ENCODE results near the gene CST8.
"Not testable (repeated sequence)": the region's sequence is repeated elsewhere in the genome, so short reads cannot be mapped to it uniquely, and the experiment has no call there.

DNA sequence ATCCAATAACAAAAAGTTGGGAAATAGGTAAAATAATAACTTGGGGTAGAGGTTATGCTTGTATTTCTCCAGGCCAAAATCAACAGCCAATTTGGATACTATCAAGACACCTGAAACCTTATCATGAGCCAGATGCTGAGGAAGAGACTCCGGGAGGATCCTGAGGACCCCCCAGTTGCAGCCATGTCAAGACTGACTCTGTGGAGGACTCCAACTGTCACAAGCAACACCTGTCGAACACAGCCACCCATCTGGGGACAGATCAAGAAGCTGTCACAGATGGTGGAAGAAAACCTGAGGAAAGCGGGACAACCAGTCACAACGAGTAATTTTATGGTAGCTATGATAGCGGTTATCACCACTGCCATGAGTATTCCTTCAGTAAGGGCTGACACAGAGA is 18.6 kb upstream of the CST8 start:
- TF ChIP-seq, protein P1, sequence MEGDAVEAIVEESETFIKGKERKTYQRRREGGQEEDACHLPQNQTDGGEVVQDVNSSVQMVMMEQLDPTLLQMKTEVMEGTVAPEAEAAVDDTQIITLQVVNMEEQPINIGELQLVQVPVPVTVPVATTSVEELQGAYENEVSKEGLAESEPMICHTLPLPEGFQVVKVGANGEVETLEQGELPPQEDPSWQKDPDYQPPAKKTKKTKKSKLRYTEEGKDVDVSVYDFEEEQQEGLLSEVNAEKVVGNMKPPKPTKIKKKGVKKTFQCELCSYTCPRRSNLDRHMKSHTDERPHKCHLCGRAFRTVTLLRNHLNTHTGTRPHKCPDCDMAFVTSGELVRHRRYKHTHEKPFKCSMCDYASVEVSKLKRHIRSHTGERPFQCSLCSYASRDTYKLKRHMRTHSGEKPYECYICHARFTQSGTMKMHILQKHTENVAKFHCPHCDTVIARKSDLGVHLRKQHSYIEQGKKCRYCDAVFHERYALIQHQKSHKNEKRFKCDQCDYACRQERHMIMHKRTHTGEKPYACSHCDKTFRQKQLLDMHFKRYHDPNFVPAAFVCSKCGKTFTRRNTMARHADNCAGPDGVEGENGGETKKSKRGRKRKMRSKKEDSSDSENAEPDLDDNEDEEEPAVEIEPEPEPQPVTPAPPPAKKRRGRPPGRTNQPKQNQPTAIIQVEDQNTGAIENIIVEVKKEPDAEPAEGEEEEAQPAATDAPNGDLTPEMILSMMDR (IDR thresholded peaks at IDR 0.05) = not testable (repeated sequence)
- not testable (repeated sequence) for TF ChIP-seq ZNF302 (CRISPR knock-in tag; IDR thresholded peaks at IDR 0.05)
- TF ChIP-seq, protein P2, sequence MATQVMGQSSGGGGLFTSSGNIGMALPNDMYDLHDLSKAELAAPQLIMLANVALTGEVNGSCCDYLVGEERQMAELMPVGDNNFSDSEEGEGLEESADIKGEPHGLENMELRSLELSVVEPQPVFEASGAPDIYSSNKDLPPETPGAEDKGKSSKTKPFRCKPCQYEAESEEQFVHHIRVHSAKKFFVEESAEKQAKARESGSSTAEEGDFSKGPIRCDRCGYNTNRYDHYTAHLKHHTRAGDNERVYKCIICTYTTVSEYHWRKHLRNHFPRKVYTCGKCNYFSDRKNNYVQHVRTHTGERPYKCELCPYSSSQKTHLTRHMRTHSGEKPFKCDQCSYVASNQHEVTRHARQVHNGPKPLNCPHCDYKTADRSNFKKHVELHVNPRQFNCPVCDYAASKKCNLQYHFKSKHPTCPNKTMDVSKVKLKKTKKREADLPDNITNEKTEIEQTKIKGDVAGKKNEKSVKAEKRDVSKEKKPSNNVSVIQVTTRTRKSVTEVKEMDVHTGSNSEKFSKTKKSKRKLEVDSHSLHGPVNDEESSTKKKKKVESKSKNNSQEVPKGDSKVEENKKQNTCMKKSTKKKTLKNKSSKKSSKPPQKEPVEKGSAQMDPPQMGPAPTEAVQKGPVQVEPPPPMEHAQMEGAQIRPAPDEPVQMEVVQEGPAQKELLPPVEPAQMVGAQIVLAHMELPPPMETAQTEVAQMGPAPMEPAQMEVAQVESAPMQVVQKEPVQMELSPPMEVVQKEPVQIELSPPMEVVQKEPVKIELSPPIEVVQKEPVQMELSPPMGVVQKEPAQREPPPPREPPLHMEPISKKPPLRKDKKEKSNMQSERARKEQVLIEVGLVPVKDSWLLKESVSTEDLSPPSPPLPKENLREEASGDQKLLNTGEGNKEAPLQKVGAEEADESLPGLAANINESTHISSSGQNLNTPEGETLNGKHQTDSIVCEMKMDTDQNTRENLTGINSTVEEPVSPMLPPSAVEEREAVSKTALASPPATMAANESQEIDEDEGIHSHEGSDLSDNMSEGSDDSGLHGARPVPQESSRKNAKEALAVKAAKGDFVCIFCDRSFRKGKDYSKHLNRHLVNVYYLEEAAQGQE (IDR thresholded peaks at IDR 0.05) = not testable (repeated sequence)

Data from A549 (cell line).